Stimulated activated CD4-positive, alpha-beta T cell treated with anti-CD3 and anti-CD28 coated beads, Interleukin-1b, Interleukin-23, amount 100 ng/mL, for 24 hours (primary cell): ENCODE results near the gene PPFIBP1.

Source experiments
- DNase-seq, 4 experiments: peaks; one replicate each; pipeline ENCODE4 v3.0.0-alpha.2; 2020; ENCODE audit warnings: low read depth in 4 of 4, low spot score in 1 of 4

PPFIBP1 gene

GRCh38 chr12:27511723-27512045 is 12.3 kb upstream of the PPFIBP1 start:
- DNase-seq = no peak

- no peak for DNase-seq
Observed at GRCh38 chr12:27513155-27513824, 10.7 kb upstream of the PPFIBP1 start.

GRCh38 chr12:27515671-27516070 is 8.3 kb upstream of the PPFIBP1 start:
- DNase-seq = no peak

- no peak for DNase-seq
Observed at GRCh38 chr12:27516625-27517024, 7.4 kb upstream of the PPFIBP1 start.

GRCh38 chr12:27517546-27517945 is 6.5 kb upstream of the PPFIBP1 start:
- no peak for DNase-seq

GRCh38 chr12:27517961-27518665 is 5.9 kb upstream of the PPFIBP1 start:
- no peak for DNase-seq

- DNase-seq = no peak
Observed at GRCh38 chr12:27521066-27521465, 2.9 kb upstream of the PPFIBP1 start.

GRCh38 chr12:27521981-27522380 is 2.0 kb upstream of the PPFIBP1 start:
- DNase-seq = no peak

GRCh38 chr12:27523305-27523641 is 733 bp upstream of the PPFIBP1 start:
- no peak for DNase-seq

GRCh38 chr12:27524494-27524835 is 459 bp downstream of the PPFIBP1 start:
- DNase-seq = no peak

GRCh38 chr12:27524839-27525753 is 1.1 kb downstream of the PPFIBP1 start:
- no peak for DNase-seq

GRCh38 chr12:27527512-27527911 is 3.5 kb downstream of the PPFIBP1 start:
- DNase-seq = no peak

GRCh38 chr12:27528788-27529187 is 4.8 kb downstream of the PPFIBP1 start:
- no peak for DNase-seq

GRCh38 chr12:27530157-27530922 is 6.3 kb downstream of the PPFIBP1 start:
- DNase-seq = no peak

GRCh38 chr12:27531896-27532295 is 7.9 kb downstream of the PPFIBP1 start:
- DNase-seq = no peak

- DNase-seq = no peak
Observed at GRCh38 chr12:27534060-27534764, 10.2 kb downstream of the PPFIBP1 start.

- DNase-seq = no peak
Observed at GRCh38 chr12:27534765-27535161, 10.8 kb downstream of the PPFIBP1 start.

- DNase-seq = no peak
Observed at GRCh38 chr12:27535318-27535717, 11.3 kb downstream of the PPFIBP1 start.

- DNase-seq = no peak
Observed at GRCh38 chr12:27537855-27538675, 14.1 kb downstream of the PPFIBP1 start.

- no peak for DNase-seq
Observed at GRCh38 chr12:27539191-27539631, 15.2 kb downstream of the PPFIBP1 start.
